Mucosa of descending colon (tissue), 3 donors: ENCODE results near the gene TMEM123. TPM values are rescaled to one million over a fixed set of nuclear protein-coding genes. Genes with fewer than 3 reads are reported as not detected.

ENCODE experiments used
- ATAC-seq: fragments of 200-7000 bp; cut with Tn5 transposase; one replicate; pipeline ENCODE4 v1.9.1; 2020; ENCODE audit warnings: mild to moderate bottlenecking, moderate library complexity
- DNase-seq, 3 donors: peaks; one replicate each; pipeline ENCODE4 v3.0.0-alpha.2; 2020
- H3K36me3 ChIP-seq: fragments of 200-600 bp; one replicate; pipeline ENCODE4 v1.8.0; 2021; ENCODE audit warnings: low read depth, mild to moderate bottlenecking
- H3K4me1 ChIP-seq: fragments of 200-600 bp; one replicate; pipeline ENCODE4 v1.8.0; 2021; ENCODE audit warnings: low read depth, mild to moderate bottlenecking
- H3K4me3 ChIP-seq: fragments of 200-600 bp; one replicate; pipeline ENCODE4 v1.8.0; 2021; ENCODE audit warnings: mild to moderate bottlenecking
- H3K9me3 ChIP-seq: fragments of 200-600 bp; one replicate; pipeline ENCODE4 v1.8.0; 2021; ENCODE audit warnings: mild to moderate bottlenecking
- intact Hi-C, 2 donors: fragments of 100-400 bp; cut with DNase I in 1 of 2; cut with micrococcal nuclease in 1 of 2; formaldehyde crosslinking; loops; one replicate each; pipeline versions ENCODE4 v1.11.0 to v1.11.1; 2022; cut with DNase I, micrococcal nuclease
- long read RNA-seq, 2 donors: library from polyadenylated mRNA; unstranded; transcript quantifications; one replicate each; pipeline ENCODE4 v2.0.0, GENCODE V29; 2019 to 2021
- total RNA-seq, 3 donors: library from RNA; stranded (reverse); fragmentation: NEBNext Ultra II Directional in 2 of 3; extraction: Animal tissue kit (Norgen Biotek cat#: 25700) in 2 of 3; gene quantifications; one replicate each; pipeline versions ENCODE4 v1.2.1 to v1.2.4, GENCODE V29; 2021 to 2023
- TF ChIP-seq, protein P1 (sequence below): fragments of 200-600 bp; IDR thresholded peaks from one replicate; pipeline ENCODE4 v1.8.0; 2022; ENCODE audit warnings: antibody characterized with exemption, mild to moderate bottlenecking
- donor health status: DM: no; HTN: no; CAD: no; lungs with moderate emphysema.
- donor health status: DM: no; HTN: no; CAD: no.
- donor health status: DM: no; HTN: yes; CAD: no.

TMEM123 gene, protein sequence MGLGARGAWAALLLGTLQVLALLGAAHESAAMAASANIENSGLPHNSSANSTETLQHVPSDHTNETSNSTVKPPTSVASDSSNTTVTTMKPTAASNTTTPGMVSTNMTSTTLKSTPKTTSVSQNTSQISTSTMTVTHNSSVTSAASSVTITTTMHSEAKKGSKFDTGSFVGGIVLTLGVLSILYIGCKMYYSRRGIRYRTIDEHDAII
- 100 to 1,000 TPM; 153 to 205 (median 157) TPM for total RNA-seq
- long read RNA-seq, donor 1, transcript TMEM123-202 (5 exons, 3,579 nt), result major isoform, 244 of 258 reads
- long read RNA-seq, donor 1, partial matches to known transcripts, result 4 of 258 reads
- long read RNA-seq, donor 1, other reads (novel, unspliced or antisense), result 10 of 258 reads
- long read RNA-seq, donor 2, transcript TMEM123-202 (5 exons, 3,579 nt), result major isoform, 35 of 42 reads
- long read RNA-seq, donor 2, partial matches to known transcripts, result 1 of 42 reads
- long read RNA-seq, donor 2, other reads (novel, unspliced or antisense), result 6 of 42 reads

DNA sequence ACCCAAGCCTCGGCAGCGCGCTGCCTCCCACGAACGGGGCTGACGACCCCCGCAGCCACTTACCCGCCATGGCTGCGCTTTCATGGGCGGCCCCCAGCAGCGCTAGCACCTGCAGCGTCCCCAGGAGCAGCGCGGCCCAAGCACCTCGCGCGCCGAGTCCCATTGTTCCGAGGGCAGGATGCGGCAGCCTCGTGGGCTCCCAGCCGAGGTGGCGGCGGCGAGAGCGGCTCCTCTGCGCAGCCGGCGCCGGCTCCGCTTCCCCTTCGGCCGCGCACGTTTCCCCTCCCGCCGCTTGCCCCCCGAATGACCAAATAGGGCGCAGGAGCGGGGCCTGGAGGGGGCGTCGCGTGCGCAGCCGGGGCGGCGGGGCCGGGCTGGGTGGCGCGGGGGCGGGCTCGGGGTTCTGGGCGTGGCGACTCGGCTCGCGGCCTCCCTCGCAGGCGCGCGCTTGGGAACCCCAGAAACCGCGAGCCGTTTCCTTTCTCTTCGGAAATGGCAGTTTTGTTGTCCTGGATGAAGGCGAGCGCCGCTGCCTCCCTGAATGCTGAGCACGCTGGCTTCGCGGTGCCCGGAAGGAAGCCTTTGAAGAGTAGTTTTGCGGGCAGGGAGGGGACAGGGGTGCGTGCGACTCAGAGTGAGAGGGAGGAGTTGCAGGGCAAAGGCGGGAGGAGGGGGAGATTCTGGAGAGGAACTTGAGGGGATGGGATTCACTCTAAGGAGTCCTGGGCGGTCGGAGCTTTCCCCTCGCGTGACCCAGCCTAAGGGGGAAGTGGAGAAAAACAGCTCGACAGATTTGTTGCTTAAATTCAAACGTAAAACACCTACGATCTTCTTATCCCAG lies at the start of gene TMEM123:
Gene TMEM123, minus strand, starts transcription at position 305 of the 841 bp plus-strand sequence. Its CDS starts 142 bp downstream, at position 163.
- intact Hi-C loops, result no loop called here
- ATAC-seq (peak; percentile 82), DNase-seq (peak; percentile 87 to 91 (median 91))
- TF ChIP-seq, protein P1, sequence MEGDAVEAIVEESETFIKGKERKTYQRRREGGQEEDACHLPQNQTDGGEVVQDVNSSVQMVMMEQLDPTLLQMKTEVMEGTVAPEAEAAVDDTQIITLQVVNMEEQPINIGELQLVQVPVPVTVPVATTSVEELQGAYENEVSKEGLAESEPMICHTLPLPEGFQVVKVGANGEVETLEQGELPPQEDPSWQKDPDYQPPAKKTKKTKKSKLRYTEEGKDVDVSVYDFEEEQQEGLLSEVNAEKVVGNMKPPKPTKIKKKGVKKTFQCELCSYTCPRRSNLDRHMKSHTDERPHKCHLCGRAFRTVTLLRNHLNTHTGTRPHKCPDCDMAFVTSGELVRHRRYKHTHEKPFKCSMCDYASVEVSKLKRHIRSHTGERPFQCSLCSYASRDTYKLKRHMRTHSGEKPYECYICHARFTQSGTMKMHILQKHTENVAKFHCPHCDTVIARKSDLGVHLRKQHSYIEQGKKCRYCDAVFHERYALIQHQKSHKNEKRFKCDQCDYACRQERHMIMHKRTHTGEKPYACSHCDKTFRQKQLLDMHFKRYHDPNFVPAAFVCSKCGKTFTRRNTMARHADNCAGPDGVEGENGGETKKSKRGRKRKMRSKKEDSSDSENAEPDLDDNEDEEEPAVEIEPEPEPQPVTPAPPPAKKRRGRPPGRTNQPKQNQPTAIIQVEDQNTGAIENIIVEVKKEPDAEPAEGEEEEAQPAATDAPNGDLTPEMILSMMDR, result no peak
- Histone ChIP-seq H3K4me3 (peak within 1 kb of the TSS; percentile 83), H3K36me3 (no peaks in the 10 kb centered on the region), H3K4me1 (peaks cover 17% of the 10 kb centered on the region), H3K9me3 (no peaks in the 10 kb centered on the region)

DNA sequence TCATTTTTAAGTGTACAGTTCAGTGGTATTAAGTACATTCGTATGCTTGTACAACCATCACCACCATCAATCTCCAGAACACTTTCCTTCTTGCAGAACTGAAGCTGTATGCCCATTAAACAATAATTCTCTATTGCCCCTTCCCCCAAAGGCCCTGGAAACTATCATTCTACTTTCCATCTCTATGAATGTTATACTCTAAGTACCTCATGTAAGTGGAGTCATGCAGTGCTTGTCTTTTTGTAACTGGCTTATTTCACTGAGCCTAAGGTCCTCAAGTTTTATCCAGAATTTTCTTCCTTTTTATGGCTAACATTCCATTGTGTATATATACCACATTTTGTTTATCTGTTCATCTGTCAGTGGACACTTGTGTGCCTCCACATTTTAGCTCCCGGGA lies 48.3 kb upstream of the TMEM123 start:
- H3K4me1 ChIP-seq, result peaks cover under 1% of the 10 kb centered on the region
- DNase-seq (no peak), ATAC-seq (no peak)
- no peaks in the 10 kb centered on the region for H3K36me3 ChIP-seq
- intact Hi-C loops, result no loop called here
- H3K9me3 ChIP-seq, result no peaks in the 10 kb centered on the region
- TF ChIP-seq, protein P1, result no peak
- H3K4me3 ChIP-seq, result no peak overlapping the region

DNA sequence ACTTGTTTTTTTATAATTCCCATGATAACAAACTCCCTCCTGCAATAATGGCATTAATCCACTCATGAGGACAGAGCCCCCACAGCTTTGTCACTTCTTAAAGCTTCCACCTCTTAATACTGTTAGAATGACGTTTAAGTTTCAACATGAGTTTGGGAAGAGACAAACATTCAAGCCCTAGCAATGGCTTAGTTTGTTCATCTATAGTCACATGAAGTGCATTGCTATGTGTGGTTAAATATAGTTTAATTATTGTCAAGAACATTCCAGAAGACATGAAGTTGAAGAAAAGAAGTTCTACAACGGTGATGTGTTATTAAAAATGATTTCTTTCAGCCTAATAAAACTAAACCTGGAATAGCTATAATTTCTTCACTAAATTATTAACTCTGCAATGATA lies 47.4 kb upstream of the TMEM123 start:
- Histone ChIP-seq H3K4me3 (no peak overlapping the region), H3K9me3 (no peaks in the 10 kb centered on the region), H3K4me1 (peaks cover 10% of the 10 kb centered on the region), H3K36me3 (no peaks in the 10 kb centered on the region)
- intact Hi-C loops, result loop anchor here (5.0 to 10.0 kb wide), 4 partner anchors 115 to 215 kb away; partner anchors contain the start of gene BIRC2 (in 1 of the 2)
- DNase-seq (no peak), ATAC-seq (no peak)
- TF ChIP-seq, protein P1, result no peak

DNA sequence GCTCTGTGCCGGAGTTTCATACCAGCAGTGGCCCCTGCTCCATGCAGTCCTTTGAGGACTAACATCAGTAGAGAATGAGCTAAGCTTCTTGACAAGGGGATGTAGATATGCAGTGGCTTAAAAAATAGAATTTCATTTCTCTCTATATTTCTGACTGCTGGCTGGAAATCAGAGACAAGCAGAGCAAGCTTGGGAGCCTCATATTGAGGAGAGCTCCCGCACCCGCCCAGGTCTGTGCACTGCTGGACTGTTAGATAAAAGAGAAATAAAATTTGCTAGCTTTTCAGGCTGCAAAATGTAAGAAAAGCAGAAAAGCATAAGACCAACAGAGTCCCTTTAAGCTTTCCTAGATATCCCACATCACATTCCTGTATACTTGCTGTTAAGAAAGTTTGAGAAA lies 46.6 kb upstream of the TMEM123 start:
- Histone ChIP-seq H3K9me3 (no peaks in the 10 kb centered on the region), H3K36me3 (no peaks in the 10 kb centered on the region), H3K4me3 (no peak overlapping the region), H3K4me1 (peaks cover 13% of the 10 kb centered on the region)
- intact Hi-C loops, result loop anchor here (5.0 to 10.0 kb wide), 4 partner anchors 114 to 214 kb away; partner anchors contain the start of gene BIRC2 (in 1 of the 2)
- ATAC-seq, result no peak
- DNase-seq, result no peak
- TF ChIP-seq, protein P1, result no peak

DNA sequence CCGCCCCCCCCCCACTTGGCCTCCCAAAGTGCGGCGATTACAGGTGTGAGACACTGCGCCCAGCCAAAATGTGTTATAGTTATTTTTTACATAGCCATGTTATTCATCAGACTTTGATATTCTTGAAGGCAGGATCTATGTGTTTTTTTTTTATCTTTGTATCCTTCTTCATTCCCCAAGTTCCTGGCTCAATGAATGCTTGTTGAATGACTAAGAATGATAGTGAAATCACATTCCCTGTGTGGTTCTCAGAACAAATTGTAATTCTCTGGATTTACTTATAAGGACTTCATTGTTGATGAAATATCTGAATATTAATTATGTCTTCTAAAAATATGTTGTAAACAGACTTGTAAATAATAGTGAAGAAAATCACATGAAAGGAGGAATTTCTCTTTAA lies 44.5 kb upstream of the TMEM123 start:
- Histone ChIP-seq H3K9me3 (no peaks in the 10 kb centered on the region), H3K4me3 (no peak overlapping the region), H3K4me1 (peaks cover 13% of the 10 kb centered on the region), H3K36me3 (no peaks in the 10 kb centered on the region)
- intact Hi-C loops, result loop anchor here (5.0 to 10.0 kb wide), 4 partner anchors 112 to 212 kb away; partner anchors contain the start of gene BIRC2 (in 1 of the 2)
- DNase-seq, result no peak
- no peak for ATAC-seq
- TF ChIP-seq, protein P1, result no peak
